H1 (cell line): ENCODE results near the gene PI4KA. TPM values are rescaled to one million over a fixed set of nuclear protein-coding genes. Genes with fewer than 3 reads are reported as not detected.
"Not testable (repeated sequence)": the region's sequence is repeated elsewhere in the genome, so short reads cannot be mapped to it uniquely, and the experiment has no call there.

Source experiments
- CTCF ChIA-PET: fragments of 300-600 bp; sonication (Branson Sonifier 250); formaldehyde crosslinking; loops from one replicate; lab custom pipeline; 2021; ENCODE audit not compliant: partially characterized antibody; lab: Charles Lee
- POLR2A ChIA-PET: fragments of 300-600 bp; sonication (Branson Sonifier 250); formaldehyde crosslinking; loops from one replicate; lab custom pipeline; 2021; ENCODE audit warnings: inconsistent platforms; ENCODE audit not compliant: partially characterized antibody; lab: Charles Lee
- DNase-seq, 2 experiments: peaks; one replicate each; pipeline versions ENCODE4 v3.0.0 to v3.0.0-alpha.2; 2010 to 2022; ENCODE audit warnings: low spot score in 2 of 2, low read depth in 1 of 2, mixed read lengths in 1 of 2
- FAIRE-seq: peaks from 2 replicates; lab custom pipeline; 2011; peaks lifted over from hg19 to GRCh38; lab: Jason Lieb, UNC
- H2AFZ ChIP-seq: 2 replicates; pipeline ENCODE4 v1.8.1; 2012; ENCODE audit warnings: low read length, inconsistent platforms
- H2AK5ac ChIP-seq: 2 replicates; pipeline ENCODE4 v1.6.1; 2013; ENCODE audit warnings: low read depth, low read length
- H2BK120ac ChIP-seq: replicated peaks from 2 replicates; pipeline ENCODE3; 2013; ENCODE audit warnings: low read depth, low read length, inconsistent platforms
- H2BK12ac ChIP-seq: 2 replicates; pipeline ENCODE4 v1.6.1; 2013; ENCODE audit warnings: low read depth, low read length
- H2BK15ac ChIP-seq: 2 replicates; pipeline ENCODE4 v1.6.1; 2013; ENCODE audit warnings: low read length
- H2BK20ac ChIP-seq: 2 replicates; pipeline ENCODE4 v1.6.1; 2013; ENCODE audit warnings: low read length
- H2BK5ac ChIP-seq: 2 replicates; pipeline ENCODE4 v1.6.1; 2013; ENCODE audit warnings: low read depth, low read length
- H3K14ac ChIP-seq: 2 replicates; pipeline ENCODE4 v1.6.1; 2013; ENCODE audit warnings: inconsistent platforms; ENCODE audit not compliant: insufficient read length
- H3K18ac ChIP-seq: 2 replicates; pipeline ENCODE4 v1.6.1; 2013; ENCODE audit warnings: low read length; ENCODE audit errors: extremely low read depth
- H3K23ac ChIP-seq: 2 replicates; pipeline ENCODE4 v1.6.1; 2013; ENCODE audit warnings: inconsistent platforms; ENCODE audit not compliant: insufficient read length
- H3K23me2 ChIP-seq: 2 replicates; pipeline ENCODE4 v1.6.1; 2013; ENCODE audit warnings: low read depth, low read length
- H3K27ac ChIP-seq: 2 replicates; pipeline ENCODE4 v1.6.1; 2011; ENCODE audit warnings: low read depth, low read length, inconsistent platforms
- H3K27me3 ChIP-seq, 4 experiments: replicated peaks in 1 of 4; 1 replicate in 1 of 4; 2 replicates in 3 of 4; pipeline versions ENCODE4 v1.6.1 to v1.8.1; 2011 to 2013; ENCODE audit warnings: low read length in 3 of 4, mild to moderate bottlenecking in 3 of 4, inconsistent platforms in 2 of 4, mixed read lengths in 2 of 4, moderate library complexity in 1 of 4; ENCODE audit not compliant: control insufficient read depth in 3 of 4, insufficient read depth in 3 of 4; ENCODE audit errors: extremely low read depth in 1 of 4
- H3K36me3 ChIP-seq, 4 experiments: 2 replicates each; pipeline versions ENCODE4 v1.6.1 to v1.8.1; 2011 to 2013; ENCODE audit warnings: mild to moderate bottlenecking in 4 of 4, low read length in 3 of 4, moderate library complexity in 2 of 4, control low read depth in 1 of 4, inconsistent platforms in 1 of 4; ENCODE audit not compliant: insufficient read depth in 4 of 4, control insufficient read depth in 2 of 4
- H3K4ac ChIP-seq: replicated peaks from 2 replicates; pipeline ENCODE3; 2013; ENCODE audit warnings: low read length, low read depth, mixed read lengths, inconsistent platforms; ENCODE audit not compliant: insufficient read length
- H3K4me1 ChIP-seq, 4 experiments: replicated peaks in 1 of 4; 1 replicate in 1 of 4; 2 replicates in 3 of 4; pipeline versions ENCODE4 v1.6.1 to v1.8.1; 2011 to 2013; ENCODE audit warnings: low read length in 3 of 4, inconsistent platforms in 2 of 4, mixed read lengths in 1 of 4; ENCODE audit not compliant: insufficient read depth in 4 of 4, control insufficient read depth in 3 of 4
- H3K4me2 ChIP-seq, 2 experiments: 2 replicates each; pipeline versions ENCODE4 v1.6.1 to v1.8.1; 2011 to 2013; ENCODE audit warnings: low read depth in 2 of 2, low read length in 2 of 2, control low read depth in 1 of 2, inconsistent platforms in 1 of 2, mild to moderate bottlenecking in 1 of 2; ENCODE audit not compliant: insufficient read depth in 1 of 2
- H3K4me3 ChIP-seq, 4 experiments: fragments of 200-600, 300-600 bp in 1 of 4; sonication (generic), shearing (Covaris generic), sonication (Bioruptor Twin) in 1 of 4; 2 replicates each; pipeline versions ENCODE4 v1.5.1 to v1.8.1; 2011 to 2016; ENCODE audit warnings: low read length in 4 of 4, low read depth in 3 of 4, control low read depth in 2 of 4, inconsistent platforms in 2 of 4, mild to moderate bottlenecking in 2 of 4, mixed read lengths in 1 of 4, moderate library complexity in 1 of 4; ENCODE audit not compliant: insufficient read depth in 2 of 4; ENCODE audit errors: extremely low read depth in 1 of 4
- H3K56ac ChIP-seq: replicated peaks from 2 replicates; pipeline ENCODE3; 2013; ENCODE audit warnings: low read depth, mild to moderate bottlenecking, mixed read lengths, low read length, inconsistent platforms; ENCODE audit not compliant: insufficient read length
- H3K79me1 ChIP-seq: 2 replicates; pipeline ENCODE4 v1.6.1; 2013; ENCODE audit warnings: low read depth, low read length, control low read depth
- H3K79me2 ChIP-seq, 2 experiments: 2 replicates each; pipeline versions ENCODE4 v1.6.1 to v1.8.1; 2012 to 2013; ENCODE audit warnings: low read length in 2 of 2, mild to moderate bottlenecking in 2 of 2, inconsistent platforms in 1 of 2; ENCODE audit not compliant: insufficient read depth in 2 of 2, control insufficient read depth in 1 of 2
- H3K9ac ChIP-seq, 4 experiments: replicated peaks in 1 of 4; 1 replicate in 1 of 4; 2 replicates in 3 of 4; pipeline versions ENCODE4 v1.6.1 to v1.8.1; 2011 to 2013; ENCODE audit warnings: low read depth in 3 of 4, low read length in 3 of 4, control low read depth in 2 of 4, mild to moderate bottlenecking in 2 of 4, moderate library complexity in 2 of 4, inconsistent platforms in 1 of 4; ENCODE audit errors: extremely low read depth in 1 of 4
- H3K9me3 ChIP-seq, 2 experiments: 2 replicates each; pipeline versions ENCODE4 v1.6.1 to v1.8.1; 2012 to 2013; ENCODE audit warnings: mild to moderate bottlenecking in 2 of 2, moderate library complexity in 2 of 2, control low read depth in 1 of 2, inconsistent platforms in 1 of 2, low read depth in 1 of 2, low read length in 1 of 2, mixed read lengths in 1 of 2; ENCODE audit not compliant: insufficient read depth in 2 of 2
- H4K20me1 ChIP-seq, 2 experiments: replicated peaks in 1 of 2; 2 replicates each; pipeline versions ENCODE3 to v1.8.1; 2011 to 2013; ENCODE audit warnings: inconsistent platforms in 2 of 2, low read length in 2 of 2, mild to moderate bottlenecking in 1 of 2; ENCODE audit not compliant: insufficient read depth in 2 of 2, control insufficient read depth in 1 of 2
- H4K5ac ChIP-seq: 2 replicates; pipeline ENCODE4 v1.6.1; 2013; ENCODE audit warnings: low read length, low read depth, mixed read lengths, inconsistent platforms; ENCODE audit not compliant: insufficient read length
- H4K8ac ChIP-seq: 2 replicates; pipeline ENCODE4 v1.8.0; 2013; ENCODE audit warnings: mild to moderate bottlenecking, moderate library complexity, low read length, inconsistent platforms; ENCODE audit not compliant: insufficient read depth; ENCODE audit errors: extremely low read depth
- H4K91ac ChIP-seq: replicated peaks from 2 replicates; pipeline ENCODE3; 2013; ENCODE audit warnings: low read length, mixed read lengths, inconsistent platforms; ENCODE audit not compliant: insufficient read length
- WGBS, 2 experiments: shearing (Covaris generic) in 1 of 2; methylation state at CpG; one replicate each; pipeline versions ENCODE4 v1.1.6 to v1.1.7; 2013 to 2015; ENCODE audit warnings: low lambda C conversion rate in 2 of 2, mixed read lengths in 2 of 2, inconsistent platforms in 1 of 2, low coverage in 1 of 2, missing lambda C conversion rate in 1 of 2; ENCODE audit not compliant: insufficient replicate concordance in 2 of 2, insufficient coverage in 1 of 2, insufficient read length in 1 of 2; ENCODE audit errors: extremely low coverage in 1 of 2, missing lambda C conversion rate in 1 of 2; 5-methylcytosine and 5-hydroxymethylcytosine counted together
- polyA plus RNA-seq, 7 experiments: library from polyadenylated mRNA; depleted of rRNA in 3 of 7; stranded (reverse) in 5 of 7; unstranded in 2 of 7; fragments of >200 nt in 5 of 7; fragments of 200-250 nt in 2 of 7; gene quantifications; 1 replicate in 5 of 7; 2 replicates in 1 of 7; 4 replicates in 1 of 7; pipeline versions ENCODE4 v1.2.1 to v1.2.3, GENCODE V29; 2011 to 2013; ENCODE audit warnings: missing spikeins in 2 of 7, mixed read lengths in 2 of 7
- total RNA-seq: library from RNA; stranded (reverse); fragmentation: NEBNext Ultra II Directional; extraction: Animal tissue kit (Norgen Biotek cat#: 25700); gene quantifications from 2 replicates; pipeline ENCODE4 v1.2.1, GENCODE V29; 2021

PI4KA gene
- total and polyA plus RNA-seq, 2 of the 8 experiments (the other 6 are each of a cell fraction or from before 2014, with no cell fraction given) = 22.5 to 37.7 TPM

DNA sequence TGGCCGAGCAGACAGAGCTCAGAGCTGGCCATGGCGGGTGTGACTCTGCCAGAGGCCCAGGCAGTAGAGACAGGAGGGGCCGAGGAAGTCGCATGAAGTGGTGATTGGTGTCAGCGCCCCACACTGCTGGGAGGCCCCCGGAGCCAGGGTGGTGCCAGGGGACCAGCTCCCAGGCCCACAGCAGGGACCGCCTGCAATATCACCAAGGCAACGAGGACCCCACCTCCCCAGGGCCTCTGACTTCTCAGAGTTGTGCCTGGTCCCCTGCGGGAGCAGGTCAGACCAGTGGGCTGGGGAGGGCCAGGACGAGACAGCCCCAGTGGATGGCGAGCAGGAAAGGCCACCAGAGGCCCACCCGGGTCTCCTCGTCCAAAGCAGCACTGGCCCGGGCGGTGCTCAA, 189.1 kb downstream of the PI4KA start:
- H3K9ac ChIP-seq, H3K27ac ChIP-seq, H3K23me2 ChIP-seq, H3K4me2 ChIP-seq, H3K4ac ChIP-seq, H4K20me1 ChIP-seq, H3K79me2 ChIP-seq, H3K36me3 ChIP-seq, H2AK5ac ChIP-seq, H3K4me3 ChIP-seq, H2BK5ac ChIP-seq, H4K91ac ChIP-seq, H2BK120ac ChIP-seq, CTCF ChIA-PET, H3K4me1 ChIP-seq, H3K27me3 ChIP-seq, H2BK20ac ChIP-seq, H3K14ac ChIP-seq, H2AFZ ChIP-seq, DNase-seq, FAIRE-seq, H3K79me1 ChIP-seq, H3K9me3 ChIP-seq, H3K23ac ChIP-seq, H3K56ac ChIP-seq, H3K18ac ChIP-seq, H2BK15ac ChIP-seq, H4K5ac ChIP-seq, H2BK12ac ChIP-seq, H4K8ac ChIP-seq, POLR2A ChIA-PET: not testable (repeated sequence)
- WGBS, 2 experiments = 91% methylated on average over 3 of the region's 15 CpGs; no CpG with 5 or more reads in 1 of the 2 experiments

DNA sequence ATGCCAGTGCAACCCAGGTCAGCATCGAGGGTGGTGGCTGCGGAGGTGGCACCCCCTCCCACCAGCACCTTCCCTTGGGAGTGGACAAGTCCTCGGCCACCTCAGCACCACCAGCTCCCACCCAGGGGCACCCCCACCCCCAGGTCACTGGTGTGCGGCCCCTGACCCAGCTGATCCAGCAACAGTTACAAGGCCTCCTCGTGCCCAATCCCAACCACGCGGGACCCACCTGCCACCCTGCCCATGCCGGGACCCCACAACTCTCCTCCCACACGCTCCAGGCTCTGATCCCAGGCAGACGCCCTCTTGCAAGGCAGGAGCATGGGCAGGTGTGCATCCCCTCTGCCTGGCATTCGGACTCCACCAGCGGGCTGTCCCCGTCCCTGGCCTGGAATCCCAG, 189.8 kb downstream of the PI4KA start:
- H3K23me2 ChIP-seq, FAIRE-seq, H3K23ac ChIP-seq, H2BK15ac ChIP-seq, H3K27me3 ChIP-seq, H3K4me2 ChIP-seq, H3K36me3 ChIP-seq, H4K20me1 ChIP-seq, POLR2A ChIA-PET, H3K9me3 ChIP-seq, H2BK12ac ChIP-seq, H2AK5ac ChIP-seq, CTCF ChIA-PET, H3K18ac ChIP-seq, H4K5ac ChIP-seq, H2BK5ac ChIP-seq, H4K91ac ChIP-seq, H3K9ac ChIP-seq, H3K56ac ChIP-seq, H2BK20ac ChIP-seq, H2BK120ac ChIP-seq, H3K27ac ChIP-seq, H3K4me3 ChIP-seq, H2AFZ ChIP-seq, H3K79me2 ChIP-seq, H4K8ac ChIP-seq, H3K79me1 ChIP-seq, H3K4ac ChIP-seq, H3K4me1 ChIP-seq, H3K14ac ChIP-seq: not testable (repeated sequence)
- WGBS, 2 experiments = 84% methylated on average over 9 of the region's 13 CpGs; no CpG with 5 or more reads in 1 of the 2 experiments
- DNase-seq = peak in 1 of 2 experiments; percentile 32
